Natural killer cell (primary cell): ENCODE data around the gene KANSL1L. TPM values are rescaled to one million over a fixed set of nuclear protein-coding genes. Genes with fewer than 3 reads are reported as not detected.
"Not testable (repeated sequence)": the region's sequence is repeated elsewhere in the genome, so short reads cannot be mapped to it uniquely, and the experiment has no call there.

Source experiments
- ATAC-seq, 3 donors: fragments of 150-1000 bp in 2 of 3; fragments of 200-7000 bp in 1 of 3; cut with Tn5 transposase; 1 replicate in 1 of 3; 2 replicates in 2 of 3; pipeline ENCODE4 v1.10.0; 2021; ENCODE audit warnings: mild to moderate bottlenecking in 2 of 3, moderate library complexity in 2 of 3
- DNase-seq, 2 donors: peaks; one replicate each; pipeline versions ENCODE4 v3.0.0 to v3.0.0-alpha.2; 2013 to 2021; ENCODE audit warnings: mixed read lengths in 1 of 2
- H3K27ac ChIP-seq: one replicate; pipeline ENCODE4 v1.5.1; 2013; ENCODE audit warnings: mild to moderate bottlenecking, low read length
- H3K27me3 ChIP-seq: one replicate; pipeline ENCODE4 v1.6.1; 2013; ENCODE audit warnings: low read length; ENCODE audit not compliant: control insufficient read depth, insufficient read depth
- H3K36me3 ChIP-seq: one replicate; pipeline ENCODE4 v1.6.1; 2013; ENCODE audit warnings: low read length; ENCODE audit not compliant: control insufficient read depth, insufficient read depth
- H3K4me1 ChIP-seq: one replicate; pipeline ENCODE4 v1.6.1; 2013; ENCODE audit warnings: low read length; ENCODE audit not compliant: control insufficient read depth, insufficient read depth
- H3K4me3 ChIP-seq: one replicate; pipeline ENCODE4 v1.5.1; 2013; ENCODE audit warnings: low read length
- H3K9me3 ChIP-seq: one replicate; pipeline ENCODE4 v1.6.1; 2013; ENCODE audit warnings: low read length; ENCODE audit not compliant: control insufficient read depth, insufficient read depth
- H3K27ac Mint-ChIP-seq, 2 donors: one replicate each; pipeline ENCODE4 v1.8.0; 2022; ENCODE audit warnings: mild to moderate bottlenecking in 2 of 2, mixed read lengths in 2 of 2, moderate library complexity in 1 of 2
- H3K27me3 Mint-ChIP-seq, 2 donors: one replicate each; pipeline ENCODE4 v1.8.0; 2022; ENCODE audit warnings: low read depth in 2 of 2, mixed read lengths in 2 of 2
- H3K36me3 Mint-ChIP-seq: one replicate; pipeline ENCODE4 v1.8.0; 2022; ENCODE audit warnings: mixed read lengths
- H3K4me1 Mint-ChIP-seq, 2 donors: one replicate each; pipeline ENCODE4 v1.8.0; 2022; ENCODE audit warnings: mixed read lengths in 2 of 2
- H3K4me3 Mint-ChIP-seq: one replicate; pipeline ENCODE4 v1.8.0; 2022; ENCODE audit warnings: mild to moderate bottlenecking, moderate library complexity, mixed read lengths
- H3K9me3 Mint-ChIP-seq, 2 donors: one replicate each; pipeline ENCODE4 v1.8.0; 2022; ENCODE audit warnings: mixed read lengths in 2 of 2
- WGBS: methylation state at CpG from one replicate; pipeline ENCODE4 v1.1.7; 2013; ENCODE audit warnings: missing lambda C conversion rate; ENCODE audit not compliant: insufficient coverage; 5-methylcytosine and 5-hydroxymethylcytosine counted together
- intact Hi-C: fragments of 100-400 bp; cut with micrococcal nuclease; formaldehyde crosslinking; loops from one replicate; pipeline ENCODE4 v1.14.2; 2022
- total RNA-seq, 4 donors: library from RNA; stranded (reverse); fragments of 120-200 nt in 1 of 4; gene quantifications; one replicate each; pipeline versions ENCODE4 v1.2.3 to v1.2.4, GENCODE V29; 2013 to 2022
- TF ChIP-seq, protein P1 (sequence below): fragments of 200-600 bp; IDR thresholded peaks from one replicate; pipeline ENCODE4 v1.8.0; 2022; ENCODE audit warnings: antibody characterized with exemption

The KANSL1L gene
- total RNA-seq, 3 donors from 2014 or later (not counting 1 experiment from before 2014, with no cell fraction given) = 7.6 to 11.2 (median 9.5) TPM

DNA sequence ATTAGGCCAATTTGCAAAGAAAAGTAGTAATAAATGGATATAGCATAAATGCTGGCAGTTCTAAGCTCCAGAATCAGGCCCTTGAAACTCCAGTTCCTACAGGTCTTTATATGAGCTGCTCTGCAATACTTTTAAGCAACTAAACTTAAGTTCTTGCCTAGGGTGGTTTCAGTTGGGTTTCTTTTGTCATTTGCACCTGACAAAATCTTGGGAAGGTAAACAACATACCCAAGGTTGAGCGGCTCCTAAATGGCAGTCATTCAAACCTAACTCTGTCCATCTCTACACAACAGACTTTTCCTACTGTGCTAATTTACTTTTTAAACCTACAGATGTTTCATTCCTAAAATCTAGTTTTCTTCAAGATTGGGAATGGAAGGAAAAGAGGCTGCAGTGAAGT is 9.3 kb upstream of the KANSL1L start:
- Mint-ChIP-seq H3K9me3 (peaks cover 7 to 11% of the 10 kb centered on the region in 2 donors), H3K4me3 (no peak overlapping the region), H3K4me1 (no peaks in the 10 kb centered on the region), H3K36me3 (peaks cover 30% of the 10 kb centered on the region), H3K27me3 (peaks cover 0 to 19% of the 10 kb centered on the region in 2 donors), H3K27ac (no peak overlapping the region)
- no peak for DNase-seq
- Histone ChIP-seq H3K36me3 (no peaks in the 10 kb centered on the region), H3K9me3 (peaks cover 4% of the 10 kb centered on the region), H3K4me1 (peaks cover 7% of the 10 kb centered on the region), H3K27me3 (no peaks in the 10 kb centered on the region), H3K4me3 (no peak overlapping the region), H3K27ac (no peak overlapping the region)
- 100% methylated on average over 1 of the region's 1 CpG for WGBS
- ATAC-seq = no peak
- intact Hi-C loops = no loop called here
- TF ChIP-seq, protein P1, sequence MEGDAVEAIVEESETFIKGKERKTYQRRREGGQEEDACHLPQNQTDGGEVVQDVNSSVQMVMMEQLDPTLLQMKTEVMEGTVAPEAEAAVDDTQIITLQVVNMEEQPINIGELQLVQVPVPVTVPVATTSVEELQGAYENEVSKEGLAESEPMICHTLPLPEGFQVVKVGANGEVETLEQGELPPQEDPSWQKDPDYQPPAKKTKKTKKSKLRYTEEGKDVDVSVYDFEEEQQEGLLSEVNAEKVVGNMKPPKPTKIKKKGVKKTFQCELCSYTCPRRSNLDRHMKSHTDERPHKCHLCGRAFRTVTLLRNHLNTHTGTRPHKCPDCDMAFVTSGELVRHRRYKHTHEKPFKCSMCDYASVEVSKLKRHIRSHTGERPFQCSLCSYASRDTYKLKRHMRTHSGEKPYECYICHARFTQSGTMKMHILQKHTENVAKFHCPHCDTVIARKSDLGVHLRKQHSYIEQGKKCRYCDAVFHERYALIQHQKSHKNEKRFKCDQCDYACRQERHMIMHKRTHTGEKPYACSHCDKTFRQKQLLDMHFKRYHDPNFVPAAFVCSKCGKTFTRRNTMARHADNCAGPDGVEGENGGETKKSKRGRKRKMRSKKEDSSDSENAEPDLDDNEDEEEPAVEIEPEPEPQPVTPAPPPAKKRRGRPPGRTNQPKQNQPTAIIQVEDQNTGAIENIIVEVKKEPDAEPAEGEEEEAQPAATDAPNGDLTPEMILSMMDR = no peak

DNA sequence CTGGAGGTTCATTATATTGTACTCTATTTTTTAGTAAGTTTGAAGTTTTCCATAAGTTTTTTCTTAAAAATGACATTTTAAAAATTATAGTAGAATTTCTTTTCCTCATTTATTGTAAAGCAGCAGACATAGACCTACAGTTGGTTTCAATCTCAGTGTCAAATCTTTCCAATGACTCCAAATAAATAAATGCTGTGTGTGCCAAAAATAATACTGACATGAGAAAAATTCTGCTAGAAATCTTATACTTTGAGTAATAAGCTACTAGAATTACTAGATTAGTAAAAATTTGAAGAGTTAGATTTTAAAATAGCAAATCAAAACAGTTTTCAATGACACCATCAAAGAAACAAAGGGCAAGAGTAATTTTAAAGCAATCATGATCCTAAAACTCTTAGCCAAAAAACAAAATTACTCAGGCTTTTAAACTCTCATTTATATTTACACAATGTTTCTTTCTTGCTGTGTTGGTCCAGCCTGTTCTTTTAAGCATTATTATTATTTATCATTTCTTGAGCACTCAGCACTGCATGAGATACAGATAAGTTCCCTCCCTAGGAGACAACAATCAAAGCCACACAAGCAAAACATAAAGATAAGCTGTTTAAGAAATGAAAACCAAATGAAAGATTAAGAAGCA is 8.3 kb upstream of the KANSL1L start:
- no peaks in the 10 kb centered on the region for H3K4me1 Mint-ChIP-seq
- no peaks in the 10 kb centered on the region for H3K27me3 ChIP-seq
- H3K36me3 ChIP-seq = no peaks in the 10 kb centered on the region
- H3K9me3 Mint-ChIP-seq = peaks cover 4 to 8% of the 10 kb centered on the region in 2 donors
- no peaks in the 10 kb centered on the region for H3K9me3 ChIP-seq
- no peak overlapping the region for H3K4me3 ChIP-seq
- peaks cover 20% of the 10 kb centered on the region for H3K36me3 Mint-ChIP-seq
- DNase-seq = no peak
- H3K4me1 ChIP-seq = peaks cover 7% of the 10 kb centered on the region
- no peak overlapping the region for H3K4me3 Mint-ChIP-seq
- H3K27ac ChIP-seq = no peak overlapping the region
- intact Hi-C loops = no loop called here
- H3K27me3 Mint-ChIP-seq = peaks cover 0 to 19% of the 10 kb centered on the region in 2 donors
- TF ChIP-seq, protein P1 = no peak
- no peak for ATAC-seq
- no peak overlapping the region for H3K27ac Mint-ChIP-seq

DNA sequence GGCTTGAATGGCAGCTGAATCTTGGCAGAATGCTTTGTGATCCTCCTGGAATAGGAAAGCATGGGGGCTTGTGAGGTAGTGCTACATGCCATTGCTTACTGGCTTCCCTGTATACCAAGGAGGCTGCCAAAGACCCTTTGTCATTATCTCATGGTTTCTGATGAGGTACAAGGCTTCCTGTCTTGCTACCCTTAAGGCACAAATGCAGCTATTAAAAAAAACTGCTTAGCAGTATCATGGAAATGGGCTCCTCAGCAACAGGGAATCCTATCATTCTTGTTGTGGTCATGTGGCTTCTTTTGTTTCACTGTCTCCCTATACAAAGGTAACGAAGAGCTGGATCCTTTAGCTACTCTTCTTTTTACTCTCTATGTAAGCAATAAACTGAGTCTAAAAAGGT is 6.6 kb upstream of the KANSL1L start:
- Histone ChIP-seq H3K4me1 (peaks cover 7% of the 10 kb centered on the region), H3K36me3 (no peaks in the 10 kb centered on the region), H3K9me3 (no peaks in the 10 kb centered on the region), H3K27ac (no peak overlapping the region), H3K27me3 (no peaks in the 10 kb centered on the region), H3K4me3 (no peak overlapping the region)
- H3K4me1 Mint-ChIP-seq = no peaks in the 10 kb centered on the region
- H3K27ac Mint-ChIP-seq = no peak overlapping the region
- ATAC-seq (no peak), DNase-seq (no peak)
- intact Hi-C loops = no loop called here
- H3K36me3 Mint-ChIP-seq = peaks cover 4% of the 10 kb centered on the region
- 63% methylated on average over 1 of the region's 1 CpG for WGBS
- TF ChIP-seq, protein P1 = no peak
- H3K4me3 Mint-ChIP-seq = no peak overlapping the region
- H3K9me3 Mint-ChIP-seq = no peaks in the 10 kb centered on the region
- peaks cover 0 to 18% of the 10 kb centered on the region in 2 donors for H3K27me3 Mint-ChIP-seq

DNA sequence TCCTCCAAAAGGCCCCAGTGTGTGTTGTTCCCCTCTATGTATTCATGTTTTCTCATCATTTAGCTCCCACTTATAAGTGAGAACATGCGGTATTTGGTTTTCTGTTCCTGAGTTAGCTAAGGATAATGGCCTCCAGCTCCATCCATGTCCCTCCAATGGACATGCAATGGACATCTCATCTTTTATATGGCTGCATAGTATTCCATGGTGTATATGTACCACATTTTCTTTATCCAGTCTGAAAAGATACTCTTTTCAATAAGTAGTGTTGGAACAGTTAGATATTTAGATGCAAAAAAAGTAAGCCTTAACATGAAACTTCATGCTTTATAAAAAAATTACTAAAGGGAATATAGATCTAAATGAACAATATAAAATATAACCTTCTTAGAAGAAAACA is 5.9 kb upstream of the KANSL1L start:
- H3K36me3 ChIP-seq, H3K4me3 Mint-ChIP-seq, H3K9me3 Mint-ChIP-seq, H3K4me3 ChIP-seq, DNase-seq, H3K36me3 Mint-ChIP-seq, H3K27ac ChIP-seq, H3K4me1 Mint-ChIP-seq, H3K27me3 ChIP-seq, ATAC-seq, intact Hi-C loops, H3K27ac Mint-ChIP-seq, H3K4me1 ChIP-seq, H3K9me3 ChIP-seq: not testable (repeated sequence)
- 100% methylated on average over 1 of the region's 1 CpG for WGBS
- peaks cover 0 to 12% of the 10 kb centered on the region in 2 donors for H3K27me3 Mint-ChIP-seq
